HG02763 (cell line): ENCODE data around the gene MYL12B.
"Not testable (repeated sequence)": the region's sequence is repeated elsewhere in the genome, so short reads cannot be mapped to it uniquely, and the experiment has no call there.

Experiments used
- ATAC-seq: cut with Tn5 transposase; IDR thresholded peaks from one replicate; pipeline ENCODE4 v1.9.1; 2021; ENCODE audit warnings: mild to moderate bottlenecking, moderate library complexity; ENCODE audit not compliant: unreplicated experiment

MYL12B gene

DNA sequence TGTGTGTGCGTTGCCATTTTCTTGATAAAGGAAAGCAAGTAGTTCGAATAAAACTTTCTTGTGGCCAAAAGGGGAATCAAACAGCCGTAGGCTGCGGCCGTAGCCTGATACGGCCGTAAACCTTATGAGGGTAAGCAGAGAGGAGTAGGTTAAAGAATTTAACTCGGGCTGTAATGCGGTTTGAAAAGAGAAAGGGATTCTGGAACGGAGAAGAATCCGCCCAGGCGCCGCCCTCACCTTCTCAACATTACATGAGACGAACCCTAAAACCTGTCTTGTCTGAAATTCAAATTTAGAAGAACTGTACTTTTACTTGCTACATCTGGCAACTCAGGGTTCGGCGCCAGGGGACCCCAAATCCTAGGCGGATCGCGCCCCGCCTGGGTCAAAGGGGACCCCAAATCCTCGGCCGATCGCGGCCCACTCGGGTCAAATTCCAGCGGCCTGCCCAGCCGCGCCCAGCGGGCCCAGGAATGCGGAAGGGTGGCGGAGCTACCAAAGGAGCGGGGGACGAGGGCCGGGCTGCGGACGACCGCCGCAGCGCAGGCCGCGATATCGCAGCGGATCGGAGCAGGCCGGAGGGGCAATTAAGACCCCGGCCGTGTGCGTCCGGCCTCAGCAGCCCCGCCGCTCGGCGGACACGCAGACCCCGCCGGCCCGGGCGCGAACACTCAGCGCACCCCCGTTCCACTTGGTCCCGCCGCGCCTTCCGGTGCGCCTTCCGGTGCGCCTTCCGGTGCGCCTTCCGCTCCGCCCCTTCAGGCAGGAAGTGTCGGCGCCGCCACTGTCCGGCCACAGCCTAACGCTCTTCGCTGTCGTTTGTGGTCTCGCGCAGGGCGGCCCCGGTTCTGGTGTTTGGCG is at the start of gene MYL12B:
TSS of gene MYL12B (plus strand) at position 761 of the 861 bp plus-strand sequence. CDS start 10,766 bp downstream, outside the sequence.
- peak; percentile 87 for ATAC-seq

DNA sequence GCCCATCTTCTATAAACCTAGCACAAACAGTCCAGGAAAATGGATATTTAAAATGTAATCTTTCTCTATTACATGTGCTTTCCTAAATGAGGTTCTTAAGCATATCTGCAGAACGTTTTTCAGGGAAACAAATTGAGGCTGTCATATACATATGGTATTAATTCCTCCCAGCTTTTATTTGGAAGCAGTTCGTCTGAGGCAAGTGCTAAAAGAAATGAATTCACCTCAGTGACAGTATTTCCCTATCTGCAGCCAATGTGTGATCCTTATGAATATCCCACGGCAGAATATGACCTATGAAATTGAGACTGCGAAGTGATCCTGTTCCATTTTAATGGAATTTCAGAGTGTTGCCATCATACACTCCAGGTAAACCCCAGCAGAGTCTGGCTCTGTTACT is 49.3 kb upstream of the MYL12B start:
- ATAC-seq: no peak

DNA sequence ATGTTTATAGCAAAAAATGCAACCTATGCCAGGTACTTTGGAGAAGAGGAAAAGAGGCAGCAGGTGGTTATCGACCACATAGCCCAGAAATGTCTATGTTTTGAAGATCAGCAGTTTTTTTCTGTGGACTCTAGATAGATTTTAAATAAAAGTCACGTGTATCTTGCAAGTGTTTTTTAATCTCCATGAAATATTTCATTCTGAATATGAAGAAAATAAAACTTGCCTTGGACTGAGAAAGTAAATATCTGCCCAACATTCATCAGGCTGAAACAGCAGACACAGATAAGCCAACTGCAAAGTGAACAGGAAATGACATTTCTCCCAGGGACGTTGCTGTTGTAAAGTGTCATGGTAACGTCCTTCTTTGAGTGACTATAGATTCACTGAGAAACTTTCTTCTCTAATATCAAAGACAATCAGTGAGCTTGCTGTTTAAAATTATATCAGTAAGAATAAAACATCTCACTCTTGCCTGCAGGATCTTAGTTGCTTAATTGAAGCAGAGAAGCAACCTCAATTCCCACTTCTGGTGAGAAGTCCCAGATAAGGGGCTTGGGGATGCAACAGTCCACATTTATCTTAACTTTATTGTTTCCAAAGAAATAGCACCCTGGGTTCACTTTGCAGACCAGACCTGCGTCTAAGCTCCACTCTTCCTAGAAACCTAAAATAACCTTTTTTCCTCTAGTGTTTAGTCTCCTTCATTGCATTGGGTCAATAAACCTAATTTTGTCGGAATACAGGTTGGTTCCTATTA is 48.5 kb upstream of the MYL12B start:
- ATAC-seq: no peak

DNA sequence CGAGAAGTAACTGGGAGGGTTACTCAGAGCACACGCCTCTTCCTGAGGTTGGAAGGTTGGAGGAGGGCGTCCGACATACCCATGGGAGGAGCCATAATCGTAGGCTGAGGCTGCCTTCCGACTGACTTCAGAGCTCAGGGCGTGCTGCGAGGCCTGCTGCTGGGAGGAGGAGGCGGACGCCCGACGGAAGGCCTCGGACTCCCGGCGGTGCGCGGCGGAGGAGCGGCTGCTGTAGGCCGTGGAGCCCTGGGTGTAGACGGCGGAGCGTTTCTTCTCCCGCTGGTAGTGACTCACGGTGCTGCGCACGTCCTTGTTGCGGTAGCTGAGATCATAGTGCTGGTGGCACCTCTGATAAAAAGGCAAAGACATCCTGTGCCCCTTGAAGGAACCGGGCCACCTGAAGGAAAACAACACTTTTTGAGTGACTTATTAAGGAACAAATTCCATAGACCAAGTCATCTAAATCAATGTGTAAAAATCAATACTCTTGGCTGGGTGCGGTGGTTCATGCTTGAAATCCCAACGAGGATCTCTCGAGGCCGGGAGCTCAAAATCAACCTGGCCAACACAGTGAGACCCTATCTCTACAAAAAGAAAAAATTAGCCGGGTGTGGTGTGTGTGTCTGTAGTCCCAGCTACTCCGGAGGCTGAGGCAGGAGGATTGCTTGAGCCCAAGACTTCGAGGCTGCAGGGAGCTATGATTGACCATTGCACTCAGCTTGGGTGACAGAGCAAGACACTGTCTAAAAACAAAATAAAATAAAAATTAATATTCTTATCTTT is 46.9 kb upstream of the MYL12B start:
- ATAC-seq: no peak

DNA sequence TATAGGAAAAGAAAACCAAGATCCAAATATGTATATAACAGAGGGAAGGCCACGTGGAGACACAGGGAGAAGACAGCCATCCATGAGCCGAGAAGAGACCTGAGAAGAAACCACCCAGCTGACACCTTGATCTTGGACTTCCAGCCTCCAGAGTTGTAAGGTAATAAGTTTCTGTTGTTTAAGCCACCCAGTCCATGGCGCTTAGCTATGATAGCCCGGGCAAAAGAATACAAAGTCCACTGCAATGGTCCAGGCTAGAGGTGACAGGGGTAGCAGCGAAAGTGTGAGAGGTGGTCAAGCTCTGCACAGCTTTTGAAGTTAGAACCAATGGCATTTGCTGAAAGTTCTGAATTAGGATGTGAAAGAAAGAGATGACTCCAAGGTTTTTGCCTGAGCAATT is 44.9 kb upstream of the MYL12B start:
- ATAC-seq: no peak

DNA sequence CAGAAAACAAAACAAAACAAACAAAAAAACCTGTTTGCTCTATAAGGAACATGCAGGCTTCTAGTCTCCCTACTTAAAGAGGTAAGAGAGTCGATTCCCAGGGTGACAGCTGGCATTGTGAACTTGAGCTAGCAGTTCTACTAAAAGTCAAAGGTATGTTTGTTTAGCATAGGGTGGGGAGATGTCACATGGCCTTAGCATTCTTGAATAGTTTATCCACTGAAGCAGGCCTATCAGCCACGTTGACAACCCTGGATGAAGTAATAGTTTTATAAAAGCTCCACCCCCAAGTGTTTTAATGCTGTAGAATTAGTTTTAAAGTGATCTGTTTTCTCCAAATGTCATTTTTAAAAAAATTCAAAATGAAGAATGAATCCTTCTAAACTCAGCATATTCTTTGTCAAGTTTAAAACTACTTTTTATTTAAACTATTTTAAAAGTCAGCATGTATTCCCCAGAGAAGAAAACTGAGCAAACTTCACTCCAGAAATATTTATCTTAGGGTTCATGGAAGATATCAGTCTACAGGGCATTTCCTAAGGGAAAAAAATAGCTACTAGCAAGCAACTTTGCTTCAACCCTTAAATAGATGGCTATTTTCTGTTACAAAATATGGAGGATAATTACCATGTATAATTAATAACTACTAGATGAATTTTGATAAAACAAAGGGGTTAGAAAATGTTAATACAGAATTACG is 43.8 kb upstream of the MYL12B start:
- ATAC-seq: no peak

DNA sequence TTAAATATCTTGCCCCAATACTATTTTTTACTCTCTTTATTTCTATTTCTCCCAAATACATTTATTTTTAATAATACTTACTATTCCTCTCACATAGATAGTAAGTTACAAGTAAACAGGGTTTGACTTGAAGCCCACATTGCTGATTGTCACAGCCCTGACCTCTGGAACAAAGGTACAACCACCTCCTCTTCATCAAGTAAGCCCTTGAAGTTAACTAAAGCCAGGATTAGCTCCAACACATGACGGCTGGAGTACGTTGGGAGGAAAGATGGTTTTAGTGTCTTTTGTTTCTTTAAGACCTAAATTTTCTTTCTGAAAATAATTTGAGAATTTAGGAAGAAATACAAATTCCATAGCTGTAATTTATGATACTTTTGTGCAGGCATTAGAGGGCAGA is 43.1 kb upstream of the MYL12B start:
- ATAC-seq: no peak

DNA sequence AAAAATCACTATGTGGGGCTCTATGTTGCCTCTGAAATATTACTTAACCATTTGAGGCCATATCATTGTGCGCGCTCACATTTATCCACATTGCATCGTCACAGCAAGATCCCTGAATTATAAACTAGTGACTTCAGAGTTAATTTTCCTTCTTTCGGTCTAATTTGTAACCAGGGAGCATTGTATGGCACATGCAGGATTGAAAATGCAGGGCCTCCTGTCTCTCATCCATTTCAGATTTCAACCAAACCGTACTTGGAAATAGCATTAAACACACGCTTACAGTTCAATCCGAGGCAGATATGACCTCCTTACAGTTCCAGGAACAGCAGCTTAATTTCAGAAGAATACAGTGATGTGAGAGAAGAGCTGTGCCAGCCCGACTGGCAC is 42.7 kb upstream of the MYL12B start:
- no peak for ATAC-seq

DNA sequence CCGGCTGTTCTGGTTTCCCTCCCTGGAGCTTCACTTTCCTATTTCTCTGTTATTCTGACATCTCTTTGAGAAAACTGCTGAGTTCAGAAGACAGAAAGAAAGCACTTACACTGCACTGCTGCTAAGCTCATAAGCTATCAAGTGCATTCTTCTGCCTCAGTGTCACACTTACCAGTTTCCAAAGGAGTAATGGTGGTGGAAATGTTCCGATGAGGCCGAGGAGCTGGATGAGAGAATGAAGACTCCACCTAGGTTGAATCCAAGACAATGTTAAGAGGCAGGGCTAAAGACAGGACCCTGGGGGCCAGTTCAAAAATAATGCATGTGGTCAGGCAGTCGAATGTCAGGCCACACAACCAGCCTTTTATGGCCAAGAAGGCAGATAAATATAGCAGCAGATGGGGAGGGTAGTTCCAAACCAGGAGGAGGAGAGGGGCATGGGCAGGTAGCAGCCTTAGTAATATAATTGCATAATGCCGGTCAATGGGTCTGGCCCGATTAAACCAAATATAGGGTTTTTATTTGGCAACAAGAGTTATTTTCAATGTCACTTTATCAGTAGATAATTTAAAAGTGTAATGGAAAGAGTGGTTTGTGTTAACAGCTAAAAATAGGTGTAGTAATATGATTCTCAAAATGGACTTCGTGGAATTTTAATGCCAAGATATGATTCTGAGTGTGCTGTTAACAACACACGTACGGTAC is 42.1 kb upstream of the MYL12B start, which contains the start of gene MYOM1:
TSS of gene MYOM1 (minus strand) at position 338 of the 705 bp plus-strand sequence. CDS start 4,745 bp downstream, outside the sequence.
- no peak for ATAC-seq

DNA sequence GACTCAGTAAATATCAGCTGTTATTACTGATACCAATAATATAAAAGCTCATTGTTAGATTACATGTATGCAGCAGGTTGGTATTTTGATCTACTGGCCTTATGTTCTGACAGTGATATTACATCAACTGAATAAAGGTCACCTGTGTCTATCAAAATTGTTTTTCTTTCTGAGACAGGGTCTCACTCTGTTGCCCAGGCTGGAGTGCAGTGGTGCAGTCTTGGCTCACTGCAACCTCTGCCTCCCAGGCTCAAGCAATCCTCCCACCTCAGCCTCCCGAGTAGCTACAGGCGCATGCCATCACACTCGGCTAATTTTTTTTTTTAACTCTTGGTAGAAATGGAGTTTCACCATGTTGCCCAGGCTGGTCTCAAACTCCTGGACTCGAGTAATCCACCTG is 41.1 kb upstream of the MYL12B start:
- ATAC-seq: not testable (repeated sequence)

DNA sequence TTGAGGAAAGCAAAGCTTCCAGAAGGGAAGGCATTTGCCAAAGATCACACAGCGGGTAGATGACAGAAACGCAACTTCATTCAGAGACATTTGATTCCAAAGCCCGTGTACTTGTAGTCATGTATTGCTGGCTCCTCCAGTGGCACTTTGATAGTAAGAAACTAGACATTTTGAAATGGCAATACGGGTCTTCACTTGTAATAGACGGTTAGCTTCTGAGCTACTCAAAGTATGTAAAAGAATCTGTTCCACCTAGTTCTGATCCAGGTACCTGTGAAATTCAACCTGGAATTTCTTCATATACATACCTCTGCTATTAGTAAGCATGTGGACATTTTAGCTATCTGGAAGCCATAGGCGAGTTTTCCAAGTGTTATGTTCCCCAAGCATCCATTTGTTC is 40.4 kb upstream of the MYL12B start:
- no peak for ATAC-seq

DNA sequence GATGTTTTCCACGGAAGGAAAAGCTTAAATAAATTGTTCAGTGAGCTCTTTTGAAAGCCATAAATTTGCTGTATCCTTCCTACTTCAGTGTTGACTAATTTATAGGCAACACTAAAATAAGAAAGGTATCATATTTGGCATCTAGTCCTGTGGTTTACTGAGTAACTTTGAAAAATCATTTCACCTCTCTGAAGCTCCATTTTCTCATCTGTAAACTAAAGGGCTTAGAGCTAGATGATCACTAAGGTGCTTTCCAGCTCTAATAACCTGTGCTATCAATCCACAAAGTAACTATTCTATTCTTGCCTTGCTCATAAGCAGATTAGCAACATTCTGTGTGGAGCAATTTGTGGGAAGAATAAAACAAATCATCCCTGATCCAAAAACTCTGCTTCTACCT is 38.6 kb upstream of the MYL12B start:
- no peak for ATAC-seq

DNA sequence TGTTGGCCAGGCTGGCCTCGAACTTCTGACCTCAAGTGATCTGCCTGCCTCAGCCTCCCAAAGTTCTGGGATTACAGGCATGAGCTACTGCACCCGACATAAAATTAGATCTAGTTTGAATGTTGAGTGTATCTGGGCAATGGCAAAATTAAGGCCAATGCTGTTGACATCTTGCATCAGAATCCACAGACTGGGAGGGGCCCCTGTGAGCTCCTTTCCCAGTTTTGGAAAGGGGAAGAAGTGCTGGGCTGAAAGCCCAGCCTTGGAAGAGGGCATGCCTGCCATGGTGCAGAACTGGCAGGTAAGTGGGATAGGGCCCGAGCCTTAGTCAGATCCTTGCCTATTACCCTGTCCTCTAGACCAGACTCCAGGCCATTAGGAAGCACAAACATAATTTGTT is 37.7 kb upstream of the MYL12B start:
- no peak for ATAC-seq

DNA sequence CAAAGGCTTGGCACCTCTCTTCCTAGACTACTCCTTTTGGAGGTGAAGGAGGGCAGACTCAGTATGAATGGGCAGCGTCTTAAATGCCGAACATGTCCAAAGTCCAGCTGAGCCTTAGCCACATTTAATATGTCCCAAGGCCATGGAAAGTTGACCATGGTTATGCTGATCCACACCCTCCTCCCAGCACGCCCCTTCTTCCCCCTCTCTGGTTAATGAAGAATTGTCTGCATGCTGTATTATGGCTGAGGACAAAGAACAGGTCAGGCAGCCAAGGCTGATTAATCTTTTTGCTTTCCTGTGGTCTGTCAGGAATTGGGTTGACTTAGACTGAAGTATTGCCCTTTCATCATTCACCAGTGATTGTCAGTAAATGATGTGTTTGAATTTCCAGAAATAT is 36.3 kb upstream of the MYL12B start:
- no peak for ATAC-seq

DNA sequence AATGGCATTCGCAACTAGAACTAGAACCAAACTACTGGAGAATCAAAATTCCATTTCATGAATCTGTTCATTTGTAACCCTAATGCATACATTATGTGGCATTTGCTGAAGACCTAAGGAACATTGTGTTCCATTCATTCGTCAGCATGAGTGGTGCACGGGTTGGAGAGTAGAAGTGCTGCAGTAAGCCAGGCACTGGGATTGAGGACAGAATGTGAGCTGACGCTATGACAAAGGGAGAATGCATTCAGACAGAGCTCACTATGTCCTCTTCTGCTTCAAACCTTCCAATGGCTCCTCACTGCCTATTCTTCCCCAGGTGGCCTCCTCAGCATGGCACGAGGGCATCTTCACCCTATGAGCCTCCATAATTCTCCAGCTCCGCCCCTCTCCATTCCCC is 35.9 kb upstream of the MYL12B start:
- ATAC-seq: no peak

DNA sequence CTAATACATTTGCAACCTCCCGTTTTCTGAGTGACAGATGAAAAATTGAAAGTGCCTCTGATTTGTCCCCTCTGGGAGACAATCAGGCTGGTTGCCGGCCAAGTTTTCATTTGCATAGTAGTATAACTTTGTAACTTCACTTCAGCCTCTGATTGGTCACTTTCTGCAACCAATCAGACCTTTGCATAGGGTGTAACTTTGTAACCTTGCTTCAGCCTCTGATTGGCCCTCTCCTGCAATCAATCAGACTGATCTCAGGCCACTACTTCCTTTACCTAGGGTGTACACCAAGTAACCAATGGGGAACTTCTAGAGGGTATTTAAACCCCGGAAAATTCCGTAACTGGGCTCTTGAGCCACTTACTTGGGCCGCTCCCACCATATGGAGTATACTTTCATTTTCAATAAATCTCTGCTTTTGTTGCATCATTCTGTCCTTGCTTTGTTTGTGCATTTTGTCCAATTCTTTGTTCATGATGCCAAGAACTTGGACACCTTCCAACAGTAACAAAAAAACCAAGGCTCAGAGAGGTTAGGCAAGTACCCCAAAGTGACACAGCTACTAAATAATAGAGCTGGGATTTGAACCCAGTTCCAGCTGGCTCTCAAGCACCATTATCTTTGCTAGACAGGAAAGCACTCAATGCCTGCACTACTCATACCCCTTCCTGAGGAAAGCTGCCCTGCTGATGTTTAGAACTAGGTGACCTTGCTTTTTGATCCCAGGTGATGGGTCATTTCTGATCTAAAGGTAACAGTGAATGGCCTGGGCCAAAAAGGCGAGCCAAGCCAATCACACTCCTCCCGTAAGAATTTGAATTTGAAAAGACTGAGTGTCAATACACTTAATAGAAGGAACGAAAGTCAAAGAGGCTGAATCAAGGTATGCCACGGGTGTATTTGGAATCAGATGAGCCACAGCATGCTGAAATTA is 31.3 kb upstream of the MYL12B start:
- no peak for ATAC-seq

DNA sequence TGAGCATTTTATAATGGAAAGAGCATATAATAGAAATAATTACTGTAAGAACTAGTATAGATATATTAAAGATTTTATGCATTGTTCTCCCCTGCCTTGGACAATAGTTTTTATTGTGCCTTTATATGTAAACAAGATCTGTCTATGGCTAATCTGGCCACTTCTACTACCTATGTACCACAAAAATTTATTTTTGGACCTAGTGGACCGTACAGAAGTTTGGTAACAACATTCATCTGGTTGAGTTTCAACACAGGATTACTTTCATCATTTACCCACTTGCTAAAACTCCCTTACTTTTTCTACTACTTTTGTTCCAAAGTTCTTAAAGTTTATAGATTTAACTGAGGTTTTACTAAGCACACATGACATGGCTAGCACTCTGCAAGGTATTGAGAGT is 28.9 kb upstream of the MYL12B start:
- ATAC-seq: no peak

DNA sequence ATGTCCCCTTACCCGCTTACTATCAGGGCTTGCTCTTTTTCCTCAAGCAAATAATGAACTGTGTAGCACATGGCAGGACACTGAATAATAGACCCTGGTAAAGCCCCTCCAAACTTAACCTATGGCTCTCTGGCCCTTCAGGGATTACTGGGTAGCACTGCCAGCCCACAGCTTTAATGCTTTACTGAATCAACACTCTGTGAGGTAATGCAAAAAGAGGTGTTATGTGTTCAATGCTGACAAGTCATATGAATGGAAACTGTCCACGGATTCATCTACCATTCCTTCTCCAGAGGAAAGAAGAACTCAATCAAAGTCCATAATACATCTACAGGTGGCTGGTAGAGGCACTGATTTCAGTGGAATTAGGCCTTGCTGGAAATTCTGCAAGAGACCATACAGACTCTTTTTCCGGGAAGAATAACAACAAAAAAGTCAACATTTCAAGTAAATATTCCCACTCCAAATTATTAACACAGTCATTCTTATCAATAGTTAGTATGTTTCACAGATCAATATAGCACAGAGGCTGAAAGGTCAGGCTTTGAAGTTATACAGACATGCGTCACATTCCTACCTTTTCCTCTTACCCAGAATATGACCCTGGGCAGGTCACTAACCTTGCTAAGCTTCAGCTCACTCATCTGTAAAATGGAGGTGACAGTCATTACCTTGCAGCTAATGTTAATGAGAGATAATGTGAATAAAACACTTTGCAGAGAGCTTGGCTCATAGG is 28.3 kb upstream of the MYL12B start:
- ATAC-seq: no peak
